ENCODE measurements around the gene CA12. TPM values are rescaled to one million over a fixed set of nuclear protein-coding genes. Genes with fewer than 3 reads are reported as not detected.
"Not testable (repeated sequence)": the region's sequence is repeated elsewhere in the genome, so short reads cannot be mapped to it uniquely, and the experiment has no call there.

The CA12 gene
- total and polyA plus RNA-seq, 4 donors, result 0.07 to 5.1 (median 1.5) TPM

GRCh38 chr15:63417721-63418120 lies 36.1 kb upstream of the CA12 start:
- WGBS, result 96% methylated on average over 4 of the region's 4 CpGs
- no peak overlapping the region for H3K9ac ChIP-seq (ENCODE audit: low read depth in 1 of 2, low read length in 2 of 2)
- H3K27me3 ChIP-seq (ENCODE audit: control insufficient read depth in 4 of 4, insufficient read depth in 4 of 4, low read length in 3 of 4), result no peaks in the 10 kb centered on the region
- no peaks in the 10 kb centered on the region for H3K36me3 ChIP-seq (ENCODE audit: control insufficient read depth in 4 of 4, insufficient read depth in 3 of 4, low read depth in 1 of 4, low read length in 3 of 4)
- DNase-seq (ENCODE audit: low spot score), result no peak
- TF ChIP-seq YY1 (IDR thresholded peaks at IDR 0.05) (no peak), FOXA2 (IDR thresholded peaks at IDR 0.05) (no peak), TAF1 (conservative IDR thresholded peaks at IDR 0.05) (no peak), GABPA (IDR thresholded peaks at IDR 0.05 in 1 of 2, conservative IDR thresholded peaks at IDR 0.05 in 1 of 2) (no peak), EGR1 (IDR thresholded peaks at IDR 0.05; ENCODE audit: low read depth in 2 of 2) (no peak), JUND (IDR thresholded peaks at IDR 0.05) (no peak), ZBTB33 (IDR thresholded peaks at IDR 0.05) (no peak), MAX (IDR thresholded peaks at IDR 0.05) (no peak), HNF4A (conservative IDR thresholded peaks at IDR 0.05) (no peak), NR2F2 (IDR thresholded peaks at IDR 0.05) (no peak)
- no peaks in the 10 kb centered on the region for H3K9me3 ChIP-seq (ENCODE audit: control insufficient read depth in 4 of 4, low read length in 3 of 4)
- no peaks in the 10 kb centered on the region for H3K4me1 ChIP-seq (ENCODE audit: control insufficient read depth in 4 of 4, insufficient read depth in 4 of 4, low read length in 3 of 4)
- H3K4me3 ChIP-seq (ENCODE audit: low read depth in 1 of 3, low read length in 3 of 3), result no peak overlapping the region
- no peak overlapping the region for H3K27ac ChIP-seq (ENCODE audit: low read depth in 1 of 2, low read length in 2 of 2)

GRCh38 chr15:63417274-63417673 lies 35.6 kb upstream of the CA12 start:
- not testable (repeated sequence) for H3K4me1 ChIP-seq (ENCODE audit: control insufficient read depth in 4 of 4, insufficient read depth in 4 of 4, low read length in 3 of 4); H3K27me3 ChIP-seq (ENCODE audit: control insufficient read depth in 4 of 4, insufficient read depth in 4 of 4, low read length in 3 of 4); H3K4me3 ChIP-seq (ENCODE audit: low read depth in 1 of 3, low read length in 3 of 3); H3K9me3 ChIP-seq (ENCODE audit: control insufficient read depth in 4 of 4, low read length in 3 of 4); H3K27ac ChIP-seq (ENCODE audit: low read depth in 1 of 2, low read length in 2 of 2); H3K9ac ChIP-seq (ENCODE audit: low read depth in 1 of 2, low read length in 2 of 2); DNase-seq (ENCODE audit: low spot score); H3K36me3 ChIP-seq (ENCODE audit: control insufficient read depth in 4 of 4, insufficient read depth in 3 of 4, low read depth in 1 of 4, low read length in 3 of 4)
- 93% methylated on average over 21 of the region's 21 CpGs for WGBS

GRCh38 chr15:63414474-63415120 lies 33.0 kb upstream of the CA12 start:
- no peaks in the 10 kb centered on the region for H3K4me1 ChIP-seq (ENCODE audit: control insufficient read depth in 4 of 4, insufficient read depth in 4 of 4, low read length in 3 of 4)
- no peak overlapping the region for H3K4me3 ChIP-seq (ENCODE audit: low read depth in 1 of 3, low read length in 3 of 3)
- H3K27ac ChIP-seq (ENCODE audit: low read depth in 1 of 2, low read length in 2 of 2), result no peak overlapping the region
- 96% methylated on average over 7 of the region's 7 CpGs for WGBS
- no peak for TF ChIP-seq FOXA1 (IDR thresholded peaks at IDR 0.05)
- no peak for DNase-seq (ENCODE audit: low spot score)
- no peaks in the 10 kb centered on the region for H3K36me3 ChIP-seq (ENCODE audit: control insufficient read depth in 4 of 4, insufficient read depth in 3 of 4, low read depth in 1 of 4, low read length in 3 of 4)
- no peaks in the 10 kb centered on the region for H3K27me3 ChIP-seq (ENCODE audit: control insufficient read depth in 4 of 4, insufficient read depth in 4 of 4, low read length in 3 of 4)
- H3K9ac ChIP-seq (ENCODE audit: low read depth in 1 of 2, low read length in 2 of 2), result no peak overlapping the region
- H3K9me3 ChIP-seq (ENCODE audit: control insufficient read depth in 4 of 4, low read length in 3 of 4), result no peaks in the 10 kb centered on the region

GRCh38 chr15:63412551-63412950 lies 30.9 kb upstream of the CA12 start:
- Histone ChIP-seq H3K4me1 (ENCODE audit: control insufficient read depth in 4 of 4, insufficient read depth in 4 of 4, low read length in 3 of 4) (no peaks in the 10 kb centered on the region), H3K4me3 (ENCODE audit: low read depth in 1 of 3, low read length in 3 of 3) (no peak overlapping the region), H3K9me3 (ENCODE audit: control insufficient read depth in 4 of 4, low read length in 3 of 4) (no peaks in the 10 kb centered on the region), H3K27ac (ENCODE audit: low read depth in 1 of 2, low read length in 2 of 2) (no peak overlapping the region), H3K27me3 (ENCODE audit: control insufficient read depth in 4 of 4, insufficient read depth in 4 of 4, low read length in 3 of 4) (no peaks in the 10 kb centered on the region), H3K9ac (ENCODE audit: low read depth in 1 of 2, low read length in 2 of 2) (no peak overlapping the region), H3K36me3 (ENCODE audit: control insufficient read depth in 4 of 4, insufficient read depth in 3 of 4, low read depth in 1 of 4, low read length in 3 of 4) (no peaks in the 10 kb centered on the region)
- no peak for DNase-seq (ENCODE audit: low spot score)
- WGBS, result 94% methylated on average over 7 of the region's 7 CpGs
- TF ChIP-seq REST (IDR thresholded peaks at IDR 0.05) (no peak), CTCF (IDR thresholded peaks at IDR 0.05; ENCODE audit: low read depth, low read length, missing input control) (no peak), HNF4G (IDR thresholded peaks at IDR 0.05) (no peak), FOXA1 (IDR thresholded peaks at IDR 0.05) (no peak), FOXA2 (IDR thresholded peaks at IDR 0.05) (no peak), GABPA (IDR thresholded peaks at IDR 0.05 in 1 of 2, conservative IDR thresholded peaks at IDR 0.05 in 1 of 2) (no peak), JUND (IDR thresholded peaks at IDR 0.05) (no peak), RXRA (IDR thresholded peaks at IDR 0.05) (no peak)
